Stimulated activated CD8-positive, alpha-beta memory T cell treated with anti-CD3 and anti-CD28 coated beads, Interleukin-7, amount 100 ng/mL, for 48 hours (primary cell): ENCODE data around the gene FAM120B.
"Not testable (repeated sequence)": the region's sequence is repeated elsewhere in the genome, so short reads cannot be mapped to it uniquely, and the experiment has no call there.

Source experiments
- DNase-seq, 2 donors: peaks; one replicate each; pipeline ENCODE4 v3.0.0-alpha.2; 2020; ENCODE audit warnings: low read depth in 1 of 2; ENCODE audit errors: extremely low read depth in 1 of 2

Gene FAM120B

DNA sequence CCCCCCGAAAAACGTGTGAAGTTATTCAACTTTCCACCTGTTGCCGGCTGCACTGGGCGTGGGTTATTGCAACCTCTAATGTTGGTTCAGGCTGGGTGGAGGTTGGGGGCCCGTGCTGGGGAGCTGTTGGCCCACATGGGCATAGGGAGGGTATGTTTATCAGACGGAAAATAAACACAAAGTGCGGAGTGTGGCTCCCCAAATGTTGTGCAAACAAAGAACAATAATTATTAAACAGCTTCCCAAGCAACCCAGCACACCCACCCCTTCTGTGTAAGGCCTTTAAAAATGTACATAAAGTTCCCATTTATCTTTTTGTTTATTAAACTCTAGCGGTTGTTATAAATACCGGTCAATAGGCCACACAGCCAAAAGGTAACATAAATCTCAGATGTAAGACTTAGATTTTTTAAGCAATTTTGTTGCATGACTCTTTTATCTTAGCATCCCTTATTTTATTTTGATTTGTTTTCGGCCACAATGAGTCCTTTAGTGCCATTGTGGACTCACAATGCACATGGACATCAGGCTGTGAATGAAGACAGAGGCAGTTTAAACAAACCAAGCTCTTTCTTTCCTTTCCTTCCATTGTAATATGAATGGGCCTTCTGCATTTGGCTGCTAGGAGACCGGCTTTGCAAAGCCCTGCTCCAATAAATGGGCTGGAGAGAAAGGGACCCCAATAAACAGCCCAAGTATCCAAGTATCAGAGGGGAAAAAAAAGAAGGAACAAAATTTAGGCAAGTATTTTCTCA lies 8.8 kb upstream of the FAM120B start:
- no peak for DNase-seq

DNA sequence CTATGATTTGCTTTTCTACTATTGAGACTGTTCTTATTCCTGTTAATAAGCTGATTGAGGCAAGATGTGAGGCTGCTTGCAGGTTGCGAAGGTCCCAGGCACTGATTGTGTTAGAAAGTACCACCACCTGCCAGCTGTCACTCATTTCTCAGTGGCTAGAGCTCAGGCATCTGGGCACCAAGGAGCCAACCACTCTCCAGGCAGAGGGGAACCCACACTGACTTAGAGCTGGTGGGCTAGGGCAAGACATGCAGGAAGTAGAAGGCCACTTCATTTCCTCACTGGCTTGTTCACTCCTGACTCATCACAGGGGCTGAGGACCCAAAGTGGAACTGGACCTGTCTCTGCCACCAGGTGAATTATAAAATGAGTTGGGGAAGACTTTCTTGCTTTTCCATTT lies 7.9 kb upstream of the FAM120B start:
- no peak for DNase-seq

DNA sequence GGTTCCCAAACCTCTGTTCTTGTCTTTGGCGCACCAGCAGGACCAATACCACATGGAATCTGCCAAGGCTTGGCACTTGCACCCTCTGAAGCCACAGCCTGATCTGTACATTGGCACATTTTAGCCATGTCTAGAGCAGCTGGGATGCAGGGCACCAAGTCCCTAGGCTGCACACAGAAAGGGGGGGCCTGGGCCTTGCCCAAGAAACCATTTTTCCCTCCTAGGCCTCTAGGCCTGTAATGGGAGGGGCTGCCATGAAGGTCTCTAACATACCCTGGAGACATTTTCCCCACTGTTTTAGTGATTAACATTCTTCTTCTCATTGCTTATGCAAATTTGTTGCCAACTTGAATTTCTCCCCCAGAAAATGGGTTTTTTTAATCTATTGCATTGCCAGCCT lies 5.4 kb upstream of the FAM120B start:
- no peak for DNase-seq

DNA sequence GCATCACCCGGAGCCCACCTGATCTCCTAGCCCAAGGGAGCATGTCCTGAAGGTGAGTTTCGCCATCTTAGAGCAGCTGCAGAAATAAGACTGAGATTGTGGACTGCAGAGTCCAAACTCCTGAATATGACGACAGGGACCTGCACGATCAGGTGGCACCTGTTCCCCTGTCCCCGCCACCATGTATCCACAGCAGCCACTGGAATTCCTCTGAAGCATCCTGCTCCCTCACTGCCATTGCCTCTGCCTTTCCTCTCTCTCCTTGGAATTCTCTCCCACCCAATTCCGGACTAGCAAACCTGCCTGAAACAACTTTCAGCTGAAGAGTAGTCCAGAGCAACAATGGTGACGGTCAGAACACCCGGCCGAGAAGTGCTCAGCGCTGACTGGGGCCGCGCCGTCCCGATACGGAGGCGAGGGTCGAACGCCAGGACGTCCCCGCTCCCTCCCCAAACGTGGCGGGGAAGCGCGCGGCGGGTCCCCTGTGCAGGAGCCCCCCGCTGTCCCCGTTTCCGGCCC lies 694 bp upstream of the FAM120B start:
- no peak for DNase-seq

DNA sequence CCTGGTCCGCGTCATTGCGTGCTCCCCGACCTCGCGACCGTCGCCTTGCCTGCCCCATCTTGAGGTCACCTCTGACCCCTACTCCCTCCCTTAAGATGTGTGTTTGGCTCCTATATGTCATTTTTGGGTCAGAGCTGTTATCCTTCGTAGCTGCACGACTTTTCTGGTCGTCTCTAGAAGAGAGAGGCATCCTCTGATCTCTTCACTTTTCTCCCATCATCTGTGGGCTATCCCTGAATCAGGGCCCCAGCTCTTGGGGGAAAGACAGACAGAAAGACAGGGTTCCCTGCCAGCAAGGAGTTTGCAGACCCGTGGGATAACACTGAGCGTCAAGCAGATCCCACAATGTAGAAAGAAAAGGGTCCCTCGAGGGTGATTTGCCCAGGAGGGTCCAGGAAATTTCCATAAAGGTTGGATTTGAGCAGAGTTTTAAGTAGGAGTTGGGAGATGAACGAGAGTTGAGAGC lies 555 bp downstream of the FAM120B start:
- no peak for DNase-seq

DNA sequence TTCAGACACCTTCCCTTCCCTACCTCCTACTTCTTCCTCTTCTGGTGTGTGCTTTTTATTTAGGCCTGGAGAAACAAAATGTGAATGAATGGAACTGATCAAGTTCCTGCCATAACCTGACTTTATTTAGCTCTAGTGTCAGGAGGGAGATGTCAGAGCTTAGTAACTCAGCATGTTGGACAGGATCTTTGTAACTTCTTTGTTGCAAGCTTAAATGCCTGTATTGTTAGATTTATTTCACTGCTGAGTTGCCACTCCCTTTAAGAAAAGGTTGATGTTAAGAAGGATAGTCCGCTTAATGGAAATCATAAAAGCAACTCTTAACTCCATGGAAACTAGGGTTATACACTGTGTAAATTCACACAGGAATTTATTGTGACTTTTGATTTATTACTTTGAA lies 2.2 kb downstream of the FAM120B start:
- DNase-seq = no peak

DNA sequence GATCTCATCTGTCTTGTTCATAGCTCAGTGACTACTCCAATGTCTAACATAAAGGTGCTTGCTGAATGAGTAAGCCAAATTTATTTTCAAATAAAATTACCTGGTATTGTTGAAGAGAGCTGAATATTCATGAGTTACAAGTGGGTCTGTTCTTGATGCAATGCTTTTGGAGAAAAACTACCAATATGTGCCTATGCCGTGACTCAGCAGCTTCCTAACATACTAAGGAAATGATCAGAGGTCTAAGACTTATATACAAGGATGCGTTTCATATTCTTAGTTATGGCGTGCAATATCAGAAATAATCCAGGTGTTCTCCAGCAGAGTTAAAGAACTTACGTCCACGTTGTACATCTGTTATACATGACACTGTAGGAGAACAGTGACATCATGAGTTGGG lies 5.1 kb downstream of the FAM120B start:
- DNase-seq = no peak

DNA sequence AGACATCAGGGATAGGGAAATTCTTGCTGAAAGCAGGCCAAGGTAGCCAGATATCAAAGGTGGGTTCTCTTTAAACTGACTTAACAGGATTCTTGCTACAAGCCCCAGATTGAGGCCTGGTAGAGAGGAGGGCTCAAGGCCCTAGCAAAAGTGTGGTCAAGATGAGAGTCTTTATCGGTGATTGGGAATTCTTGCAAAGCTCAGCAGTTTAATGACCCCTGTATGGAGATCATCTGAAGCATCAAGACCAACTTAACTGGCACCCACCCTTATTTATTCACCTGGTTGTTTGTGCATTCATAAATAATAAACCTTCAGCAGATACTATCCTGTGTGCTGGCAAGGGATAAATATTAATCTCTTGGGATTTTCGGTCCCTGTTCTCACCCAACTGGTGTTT lies 6.3 kb downstream of the FAM120B start:
- no peak for DNase-seq

DNA sequence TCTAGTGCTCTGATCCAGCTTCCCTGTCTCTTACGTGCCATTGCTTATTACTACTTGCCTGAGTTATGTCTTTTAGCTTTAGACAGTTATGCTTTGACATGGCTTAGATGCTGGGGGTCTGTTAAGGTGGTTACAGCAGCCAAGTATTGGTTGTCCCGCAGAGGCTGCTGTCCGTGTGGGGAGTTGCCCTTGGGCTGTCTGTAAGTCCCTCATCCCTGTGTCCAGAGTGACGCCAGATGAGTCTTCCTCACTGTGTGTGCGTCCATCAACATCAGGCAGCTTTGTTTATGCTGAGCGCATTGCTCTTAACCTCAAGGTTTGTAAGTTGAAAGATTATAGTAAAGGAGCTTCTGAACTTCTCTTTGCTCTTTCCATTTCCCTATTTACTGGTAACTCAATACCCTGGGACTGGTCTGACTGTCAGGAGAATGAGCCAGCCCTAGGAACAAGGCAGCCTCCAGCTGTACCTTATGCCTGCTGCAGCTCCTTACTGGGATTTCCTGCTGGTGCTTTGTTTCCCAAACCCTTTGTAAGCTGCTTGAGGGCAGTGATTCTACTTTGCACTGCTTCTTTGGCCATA lies 7.2 kb downstream of the FAM120B start:
- no peak for DNase-seq

DNA sequence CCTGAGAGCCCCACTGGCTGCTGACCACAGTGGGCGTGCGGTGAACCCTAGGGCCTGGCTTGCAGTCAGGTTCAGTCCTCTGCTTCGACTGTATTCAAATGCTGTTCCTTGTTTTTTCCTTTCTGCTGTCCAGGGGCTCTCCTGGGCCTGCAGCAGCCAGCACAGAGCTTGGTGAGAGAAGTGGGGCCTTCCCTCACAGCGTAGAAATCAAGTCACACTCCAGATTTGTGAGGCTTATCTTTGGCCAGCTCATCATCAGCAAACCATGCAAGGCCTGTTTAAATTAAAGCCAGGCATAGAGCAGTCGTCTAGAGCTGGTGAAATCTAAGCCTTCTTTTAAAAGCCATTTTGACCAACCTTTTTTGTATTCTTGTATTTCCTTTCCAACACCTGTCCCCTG lies 8.4 kb downstream of the FAM120B start:
- no peak for DNase-seq

DNA sequence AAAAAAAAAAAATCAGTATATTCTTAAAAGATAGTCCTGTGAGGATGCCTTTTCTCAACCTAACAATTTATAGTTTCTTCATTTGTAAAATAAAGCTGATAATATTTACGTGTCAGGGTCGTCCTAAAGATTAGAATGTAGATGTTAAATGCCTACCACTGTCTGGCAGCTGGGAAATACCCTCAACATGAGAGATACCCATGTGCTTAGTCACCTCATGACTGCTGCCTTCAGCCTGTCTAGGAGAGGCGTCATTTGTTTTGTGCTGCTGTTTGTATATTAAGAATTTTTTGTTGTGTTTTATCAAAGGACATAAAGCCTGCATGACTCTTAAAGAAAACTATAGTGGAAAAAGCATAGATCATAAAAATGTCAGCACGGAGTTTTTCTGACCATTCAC lies 9.5 kb downstream of the FAM120B start:
- DNase-seq = no peak

DNA sequence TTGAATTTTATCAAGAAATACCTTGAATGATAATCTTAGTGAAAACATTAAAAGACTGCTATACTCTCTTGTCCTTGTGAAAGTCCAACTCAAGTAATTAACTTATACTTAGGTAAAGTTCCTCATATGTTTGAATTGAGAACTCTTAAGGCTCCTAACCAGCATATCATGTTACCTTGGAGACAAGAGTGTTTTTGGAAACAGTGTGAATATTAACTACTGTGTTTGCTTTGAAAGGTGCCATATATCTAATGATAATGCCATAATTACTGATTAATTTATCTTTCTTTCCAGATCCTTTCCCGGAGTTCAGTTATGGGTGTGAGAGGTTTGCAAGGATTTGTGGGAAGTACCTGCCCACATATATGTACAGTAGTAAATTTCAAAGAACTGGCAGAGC lies 10.5 kb downstream of the FAM120B start:
- no peak for DNase-seq

DNA sequence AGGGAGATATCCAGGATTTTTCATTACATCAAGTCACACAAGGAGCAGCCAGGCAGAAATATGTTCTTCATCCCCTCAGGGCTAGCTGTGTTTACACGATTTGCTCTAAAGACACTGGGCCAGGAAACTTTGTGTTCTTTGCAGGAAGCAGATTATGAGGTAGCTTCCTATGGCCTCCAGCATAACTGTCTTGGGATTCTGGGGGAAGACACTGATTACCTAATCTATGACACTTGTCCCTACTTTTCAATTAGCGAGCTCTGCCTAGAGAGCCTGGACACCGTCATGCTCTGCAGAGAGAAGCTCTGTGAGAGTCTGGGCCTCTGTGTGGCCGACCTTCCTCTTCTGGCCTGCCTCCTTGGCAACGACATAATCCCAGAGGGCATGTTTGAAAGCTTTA lies 11.2 kb downstream of the FAM120B start:
- no peak for DNase-seq

DNA sequence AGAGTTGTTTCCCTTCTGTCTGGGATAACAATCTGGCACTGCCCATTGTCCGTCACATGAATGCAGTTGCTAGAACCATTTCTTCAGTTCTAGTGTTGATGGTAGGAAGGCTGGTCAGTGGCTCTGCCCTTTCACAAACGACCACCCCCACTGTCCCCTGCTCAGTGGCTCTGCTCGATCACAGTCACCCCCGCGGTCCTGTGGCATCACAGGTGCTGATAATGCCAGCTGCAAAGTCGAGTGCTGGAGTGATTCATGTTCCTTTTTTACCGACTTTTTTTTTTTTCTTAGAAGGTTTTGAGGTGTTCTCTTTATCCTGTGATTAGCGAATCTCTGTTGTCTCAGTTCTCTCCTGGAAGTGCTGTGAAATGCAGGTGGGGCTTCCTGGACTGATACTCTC lies 22.8 kb downstream of the FAM120B start:
- no peak for DNase-seq

DNA sequence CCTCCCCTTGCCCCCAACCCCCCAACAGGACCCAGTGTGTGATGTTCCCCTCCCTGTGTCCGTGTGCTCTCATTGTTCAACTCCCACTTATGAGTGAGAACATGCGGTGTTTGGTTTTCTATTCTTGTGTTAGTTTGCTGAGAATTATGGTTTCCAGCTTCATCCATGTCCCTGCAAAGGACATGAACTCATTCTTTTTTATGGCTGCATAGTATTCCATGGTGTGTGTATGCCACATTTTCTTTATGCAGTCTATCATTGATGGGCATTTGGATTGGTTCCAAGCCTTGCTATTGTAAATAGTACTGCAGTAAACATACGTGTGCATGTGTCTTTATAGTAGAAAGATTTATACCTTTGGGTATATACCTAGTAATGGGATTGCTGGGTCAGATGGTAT lies 28.6 kb downstream of the FAM120B start:
- not testable (repeated sequence) for DNase-seq

DNA sequence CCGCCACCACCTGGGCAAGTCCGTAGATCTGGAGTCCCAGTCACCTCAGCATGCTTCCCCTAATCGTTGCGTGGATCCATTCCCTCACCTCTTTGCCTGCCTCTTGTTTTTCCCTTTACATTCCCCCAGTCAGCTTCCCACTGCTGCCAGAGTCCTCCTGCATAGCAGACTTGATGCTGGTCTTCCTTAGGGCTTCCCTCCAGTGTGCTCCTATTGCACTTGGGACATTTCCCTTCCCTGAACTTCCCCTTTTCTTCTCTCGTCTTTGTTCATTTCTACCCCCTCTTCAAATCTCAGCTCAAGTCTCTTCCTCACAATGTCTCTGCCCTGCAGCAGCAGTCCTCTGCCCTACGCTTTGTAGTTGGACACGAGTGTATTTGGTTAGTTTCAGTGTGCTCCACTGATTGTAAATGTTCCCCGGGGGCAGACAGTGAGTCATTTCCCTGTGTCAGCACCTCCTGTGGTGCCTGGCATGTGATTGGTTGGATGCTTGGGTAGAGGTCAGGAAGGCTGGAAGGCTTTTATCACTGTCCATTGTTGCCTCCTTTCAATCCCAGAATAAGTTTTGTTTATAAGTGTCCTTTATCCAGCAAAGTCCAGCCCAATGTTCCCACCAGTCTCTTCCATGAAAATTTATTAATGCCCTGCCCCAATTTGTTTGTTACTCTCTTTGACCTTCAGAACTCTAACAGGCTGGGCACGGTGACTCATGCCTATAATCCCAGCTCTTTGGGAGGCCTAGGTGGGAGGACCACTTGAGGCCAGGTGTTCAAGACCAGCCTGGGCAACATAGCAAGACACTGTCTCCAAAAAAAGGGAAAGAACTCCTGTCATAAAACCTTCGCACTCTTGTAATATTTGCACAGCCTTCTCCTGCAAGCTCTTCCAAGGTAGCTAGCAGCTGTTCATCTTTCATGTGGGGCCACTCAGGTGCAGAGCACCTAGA lies 38.3 kb downstream of the FAM120B start:
- DNase-seq = peak in 1 of 2 donors; percentile 22

DNA sequence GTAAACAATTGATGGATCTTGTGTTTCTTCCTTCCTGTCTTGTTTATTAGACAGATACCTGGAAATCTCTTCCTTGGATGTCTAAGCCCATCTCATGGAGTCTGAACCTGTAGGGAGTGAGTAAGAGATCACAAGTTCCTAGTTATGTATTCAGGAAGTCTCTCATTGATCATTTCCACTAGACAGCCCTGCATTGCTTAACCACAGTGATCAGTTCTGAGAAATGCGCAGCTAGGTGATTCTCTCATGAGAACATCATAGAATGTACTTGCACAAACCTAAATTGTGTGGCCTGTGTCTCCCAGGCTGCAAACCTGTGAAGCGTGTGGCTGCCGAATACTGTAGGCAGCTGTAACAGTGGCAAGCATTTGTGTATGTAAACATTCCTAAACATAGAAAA lies 39.1 kb downstream of the FAM120B start:
- peak in 1 of 2 donors; percentile 20 for DNase-seq

DNA sequence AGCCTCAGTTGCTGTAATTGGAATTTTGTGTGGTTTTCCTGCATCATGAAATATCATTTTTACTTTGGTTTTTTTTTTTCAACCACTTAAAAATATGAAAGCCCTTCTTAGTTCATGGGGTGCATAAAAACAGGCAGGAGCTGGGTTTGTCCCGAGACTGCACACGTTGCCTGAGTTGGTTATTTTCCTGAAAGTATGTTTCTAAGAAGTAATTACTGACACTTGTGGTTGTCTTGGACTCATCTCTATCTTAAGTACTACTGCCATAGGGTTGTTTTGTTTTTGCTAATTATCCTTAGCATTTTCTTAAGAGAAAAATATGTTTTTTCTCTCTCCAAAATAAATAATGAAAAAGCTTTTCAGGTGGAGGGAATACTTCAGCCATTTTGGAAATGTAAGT lies 40.1 kb downstream of the FAM120B start:
- no peak for DNase-seq

DNA sequence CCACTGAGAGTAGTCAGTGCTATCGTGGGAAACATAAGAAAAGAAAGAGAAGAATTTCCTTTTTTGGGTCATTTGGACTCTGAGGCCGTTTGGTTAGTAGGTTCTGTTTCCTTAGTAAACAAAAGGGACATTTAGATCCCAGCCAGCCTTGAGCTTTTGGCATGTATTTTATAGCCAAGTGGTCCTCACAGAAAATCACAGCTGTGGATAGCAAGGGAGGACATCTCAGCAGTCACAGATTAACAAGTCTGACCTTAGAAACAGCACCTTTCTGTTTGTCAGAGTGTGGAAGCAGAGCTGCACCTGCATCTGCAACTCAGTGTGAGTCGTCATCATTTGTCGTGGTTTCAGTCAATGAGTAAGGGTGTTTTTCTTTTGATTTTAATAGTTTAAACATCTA lies 40.5 kb downstream of the FAM120B start:
- no peak for DNase-seq

DNA sequence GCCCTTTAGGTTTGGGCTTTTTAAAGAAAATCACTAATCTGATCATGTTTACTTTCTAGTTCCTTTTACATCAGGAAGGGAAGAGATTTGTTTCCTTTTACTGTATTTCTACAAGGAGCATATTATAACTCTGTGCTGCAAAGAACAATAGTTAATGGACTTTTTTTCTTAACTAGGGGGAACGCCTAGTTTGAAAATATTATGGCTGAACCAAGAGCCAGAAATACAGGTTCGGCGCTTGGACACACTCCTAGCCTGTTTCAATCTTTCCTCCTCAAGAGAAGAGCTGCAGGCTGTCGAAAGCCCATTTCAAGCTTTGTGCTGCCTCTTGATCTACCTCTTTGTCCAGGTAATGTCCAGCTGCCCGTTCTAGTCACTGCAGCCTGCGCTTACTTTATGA lies 41.4 kb downstream of the FAM120B start:
- DNase-seq = no peak

DNA sequence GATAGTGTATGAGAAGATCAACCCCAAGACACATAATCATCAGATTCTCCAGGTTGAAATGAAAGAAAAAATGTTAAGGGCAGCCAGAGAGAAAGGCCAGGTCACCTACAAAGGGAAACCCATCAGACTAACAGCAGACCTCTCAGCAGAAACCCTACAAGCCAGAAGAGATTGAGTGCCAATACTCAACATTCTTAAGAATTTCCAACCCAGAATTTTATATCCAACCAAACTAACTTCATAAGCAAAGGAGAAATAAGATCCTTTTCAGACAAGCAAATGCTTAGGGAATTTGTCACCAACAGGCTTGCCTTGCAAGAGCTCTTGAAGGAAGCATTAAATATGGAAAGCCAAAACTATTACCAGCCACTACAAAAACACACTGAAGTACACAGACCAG lies 44.9 kb downstream of the FAM120B start:
- not testable (repeated sequence) for DNase-seq
